Esophagus squamous epithelium (tissue), 5 donors: Measurements from ENCODE around the gene PRR18. TPM values are rescaled to one million over a fixed set of nuclear protein-coding genes. Genes with fewer than 3 reads are reported as not detected.

Experiments
- DNase-seq: peaks from one replicate; lab custom pipeline; 2025; lab: John Stamatoyannopoulos, UW
- H3K27ac ChIP-seq, 4 donors: fragments of 200-600 bp; sonication (generic); one replicate each; pipeline ENCODE4 v1.5.1; 2016 to 2019; ENCODE audit warnings: mild to moderate bottlenecking in 1 of 4
- H3K27me3 ChIP-seq, 4 donors: fragments of 200-600 bp; sonication (generic); 1 replicate in 3 of 4; 2 replicates in 1 of 4; pipeline versions ENCODE4 v1.5.1 to v1.6.0; 2017 to 2021; ENCODE audit warnings: antibody characterized with exemption in 1 of 4
- H3K36me3 ChIP-seq, 3 donors: fragments of 200-600 bp; sonication (generic); one replicate each; pipeline ENCODE4 v1.5.1; 2016 to 2019
- H3K4me1 ChIP-seq, 3 donors: fragments of 200-600 bp; sonication (generic); one replicate each; pipeline ENCODE4 v1.5.1; 2017 to 2019
- H3K4me3 ChIP-seq, 4 donors: fragments of 200-600 bp; sonication (generic); 1 replicate in 3 of 4; 2 replicates in 1 of 4; pipeline ENCODE4 v1.5.1; 2016 to 2019; ENCODE audit warnings: mild to moderate bottlenecking in 2 of 4, moderate library complexity in 1 of 4
- H3K9me3 ChIP-seq, 3 donors: fragments of 200-600 bp; sonication (generic); one replicate each; pipeline ENCODE4 v1.5.1; 2016 to 2019
- POLR2A ChIP-seq, 4 donors: fragments of 450-650 bp; IDR thresholded peaks; one replicate each; pipeline ENCODE4 v1.6.1; 2017; ENCODE audit warnings: antibody characterized with exemption in 4 of 4, mild to moderate bottlenecking in 4 of 4, moderate library complexity in 3 of 4
- WGBS, 2 donors: methylation state at CpG; one replicate each; pipeline ENCODE4 v1.1.5; 2018; 5-methylcytosine and 5-hydroxymethylcytosine counted together
- intact Hi-C: fragments of 100-400 bp; cut with DNase I; formaldehyde crosslinking; loops from one replicate; pipeline ENCODE4 v1.15.0; 2022
- total RNA-seq, 4 donors: library from RNA; depleted of rRNA; stranded (reverse); fragments of >200 nt; gene quantifications; one replicate each; pipeline ENCODE4 v1.1.0, GENCODE V29; 2016
- TF ChIP-seq, protein P1 (sequence below), 6 experiments: fragments of 450-650 bp in 4 of 6; fragments of 200-600 bp in 2 of 6; sonication (generic) in 2 of 6; IDR thresholded peaks; one replicate each; pipeline ENCODE4 v1.5.1; 2016 to 2019; ENCODE audit warnings: antibody characterized with exemption in 6 of 6, mild to moderate bottlenecking in 4 of 6, moderate library complexity in 4 of 6
- donor health status: DM: yes; HTN: yes; CAD: no.

Gene PRR18
- total RNA-seq, 4 donors from 2014 or later: not detected

DNA sequence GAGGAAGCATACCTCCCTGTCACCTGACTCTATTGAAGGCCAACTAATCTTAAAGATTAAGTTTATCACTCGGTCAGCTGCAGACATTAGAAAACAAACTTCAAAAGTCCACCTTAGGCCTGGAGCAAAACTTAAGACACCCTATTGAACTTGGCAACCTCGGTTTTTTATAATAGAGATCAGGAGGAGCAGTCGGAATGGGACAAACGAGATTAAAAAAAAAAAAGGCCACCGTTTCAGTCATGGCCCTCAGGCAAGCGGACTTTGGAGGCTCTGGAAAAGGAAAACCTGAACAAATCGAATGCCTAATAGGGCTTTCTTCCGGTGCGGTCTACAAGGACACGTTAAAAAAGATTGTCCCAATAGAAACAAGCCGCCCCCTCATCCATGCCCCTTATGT is 7.2 kb upstream of the PRR18 start:
- Histone ChIP-seq H3K36me3 (peaks cover 0 to 18% (median 2%) of the 10 kb centered on the region in 3 donors), H3K27ac (no peak overlapping the region), H3K4me3 (no peak overlapping the region), H3K27me3 (no peaks in the 10 kb centered on the region), H3K4me1 (no peaks in the 10 kb centered on the region), H3K9me3 (no peaks in the 10 kb centered on the region)
- WGBS, 2 donors: 79 to 81% methylated on average over 10 of the region's 11 CpGs
- TF ChIP-seq, protein P1, sequence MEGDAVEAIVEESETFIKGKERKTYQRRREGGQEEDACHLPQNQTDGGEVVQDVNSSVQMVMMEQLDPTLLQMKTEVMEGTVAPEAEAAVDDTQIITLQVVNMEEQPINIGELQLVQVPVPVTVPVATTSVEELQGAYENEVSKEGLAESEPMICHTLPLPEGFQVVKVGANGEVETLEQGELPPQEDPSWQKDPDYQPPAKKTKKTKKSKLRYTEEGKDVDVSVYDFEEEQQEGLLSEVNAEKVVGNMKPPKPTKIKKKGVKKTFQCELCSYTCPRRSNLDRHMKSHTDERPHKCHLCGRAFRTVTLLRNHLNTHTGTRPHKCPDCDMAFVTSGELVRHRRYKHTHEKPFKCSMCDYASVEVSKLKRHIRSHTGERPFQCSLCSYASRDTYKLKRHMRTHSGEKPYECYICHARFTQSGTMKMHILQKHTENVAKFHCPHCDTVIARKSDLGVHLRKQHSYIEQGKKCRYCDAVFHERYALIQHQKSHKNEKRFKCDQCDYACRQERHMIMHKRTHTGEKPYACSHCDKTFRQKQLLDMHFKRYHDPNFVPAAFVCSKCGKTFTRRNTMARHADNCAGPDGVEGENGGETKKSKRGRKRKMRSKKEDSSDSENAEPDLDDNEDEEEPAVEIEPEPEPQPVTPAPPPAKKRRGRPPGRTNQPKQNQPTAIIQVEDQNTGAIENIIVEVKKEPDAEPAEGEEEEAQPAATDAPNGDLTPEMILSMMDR (IDR thresholded peaks at IDR 0.05): no peak
- no peak for TF ChIP-seq POLR2A (IDR thresholded peaks at IDR 0.05)
- DNase-seq: no peak
- intact Hi-C loops: no loop called here

DNA sequence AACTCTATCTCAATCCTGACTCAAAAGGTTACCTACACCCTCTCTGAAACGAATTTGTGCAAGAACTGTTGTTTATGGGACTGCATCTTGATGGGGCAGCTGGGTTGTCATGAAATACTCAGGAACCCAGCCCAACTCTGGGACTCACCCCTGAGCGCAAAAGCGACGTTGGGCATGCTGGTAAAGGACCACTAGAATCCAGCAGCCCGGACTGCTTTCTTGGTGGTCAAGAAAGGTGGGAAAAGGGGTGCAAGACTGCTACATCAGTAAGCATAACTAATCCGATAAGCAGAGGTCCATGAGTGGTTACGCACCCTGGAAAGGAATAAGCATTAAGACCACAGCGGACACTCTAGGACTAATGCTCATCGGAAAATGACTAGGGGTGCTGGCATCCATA is 6.3 kb upstream of the PRR18 start:
- H3K9me3 ChIP-seq: no peaks in the 10 kb centered on the region
- no peaks in the 10 kb centered on the region for H3K4me1 ChIP-seq
- intact Hi-C loops: no loop called here
- 71 to 76% methylated on average over 7 to 9 of the region's 9 CpGs for WGBS, 2 donors
- no peak overlapping the region for H3K4me3 ChIP-seq
- TF ChIP-seq, protein P1 (IDR thresholded peaks at IDR 0.05): no peak
- TF ChIP-seq POLR2A (IDR thresholded peaks at IDR 0.05): no peak
- no peak overlapping the region for H3K27ac ChIP-seq
- DNase-seq: no peak
- peaks cover 0 to 10% (median under 1%) of the 10 kb centered on the region in 4 donors for H3K27me3 ChIP-seq
- H3K36me3 ChIP-seq: peaks cover 0 to 8% (median 0%) of the 10 kb centered on the region in 3 donors

DNA sequence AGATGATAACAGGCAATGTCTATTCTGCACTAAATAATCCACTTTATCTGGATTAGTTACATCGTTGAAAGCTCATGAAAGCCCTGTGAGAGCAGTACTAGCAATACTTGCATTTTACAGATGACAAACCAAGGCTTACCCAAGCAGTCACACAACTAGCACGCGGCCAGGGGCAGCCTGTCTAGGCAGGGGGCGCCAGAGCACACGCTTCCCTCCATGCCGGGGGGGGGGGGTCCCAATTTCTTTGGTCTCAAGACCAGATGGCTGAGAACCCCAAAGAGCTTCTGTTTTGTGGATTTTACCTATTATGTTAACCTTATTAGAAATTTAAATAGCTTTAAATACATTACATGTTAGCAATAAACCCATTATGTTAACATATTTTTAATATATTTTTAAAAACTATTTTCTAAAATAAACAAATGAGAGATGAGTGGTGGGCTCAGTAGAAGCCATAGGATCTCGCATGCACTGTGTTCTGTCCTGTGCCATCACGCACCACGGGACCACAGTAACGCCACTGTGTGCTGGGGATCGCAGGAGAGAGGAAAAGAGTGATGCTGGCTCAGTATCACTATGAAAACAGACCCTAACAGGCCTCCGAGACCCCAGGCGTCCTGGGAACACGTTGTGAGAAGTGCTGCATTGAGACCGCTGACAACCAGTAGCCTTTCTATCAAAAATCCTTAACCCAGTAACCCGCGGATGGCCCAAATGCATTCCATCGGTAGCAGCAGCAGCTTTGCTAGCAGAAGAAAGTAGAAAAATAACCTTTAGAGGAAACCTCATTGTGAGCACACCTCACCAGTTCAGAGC is 5.3 kb upstream of the PRR18 start:
- 45 to 55% methylated on average over 18 of the region's 18 CpGs for WGBS, 2 donors
- Histone ChIP-seq H3K4me3 (no peak overlapping the region), H3K36me3 (no peaks in the 10 kb centered on the region), H3K4me1 (peaks cover under 1 to 2% (median 2%) of the 10 kb centered on the region in 3 donors), H3K27ac (no peak overlapping the region), H3K27me3 (peaks cover 0 to 20% (median 4%) of the 10 kb centered on the region in 4 donors), H3K9me3 (no peaks in the 10 kb centered on the region)
- TF ChIP-seq, protein P1 (IDR thresholded peaks at IDR 0.05): peak; percentile 31 to 60 (median 49)
- TF ChIP-seq POLR2A (IDR thresholded peaks at IDR 0.05): no peak
- intact Hi-C loops: no loop called here
- no peak for DNase-seq

DNA sequence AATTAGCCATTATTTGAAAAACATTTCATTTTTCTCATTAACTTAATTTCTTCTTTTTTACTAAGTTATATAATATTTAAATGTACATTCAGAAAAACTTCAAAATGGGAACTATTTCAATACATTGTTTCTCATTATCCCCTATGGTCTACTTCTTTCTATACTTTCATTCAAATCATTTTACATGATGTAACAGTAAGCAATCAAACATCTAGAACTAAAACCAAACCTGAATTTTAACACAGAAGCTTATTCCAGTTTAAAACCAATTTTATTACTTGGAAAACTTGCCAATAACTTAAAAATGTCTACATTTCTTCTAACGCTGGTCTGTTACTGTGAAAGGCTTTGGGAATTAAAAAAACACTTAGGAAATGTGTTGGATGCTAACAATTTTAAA is 4.6 kb upstream of the PRR18 start:
- intact Hi-C loops: no loop called here
- no peak overlapping the region for H3K4me3 ChIP-seq
- no peaks in the 10 kb centered on the region for H3K36me3 ChIP-seq
- TF ChIP-seq POLR2A (IDR thresholded peaks at IDR 0.05): no peak
- TF ChIP-seq, protein P1 (IDR thresholded peaks at IDR 0.05): no peak
- no peaks in the 10 kb centered on the region for H3K9me3 ChIP-seq
- WGBS, 2 donors: 68 to 76% methylated on average over 1 of the region's 1 CpG
- peaks cover 4 to 9% (median 8%) of the 10 kb centered on the region in 3 donors for H3K4me1 ChIP-seq
- peaks cover 0 to 26% (median 6%) of the 10 kb centered on the region in 4 donors for H3K27me3 ChIP-seq
- DNase-seq: no peak
- H3K27ac ChIP-seq: no peak overlapping the region

DNA sequence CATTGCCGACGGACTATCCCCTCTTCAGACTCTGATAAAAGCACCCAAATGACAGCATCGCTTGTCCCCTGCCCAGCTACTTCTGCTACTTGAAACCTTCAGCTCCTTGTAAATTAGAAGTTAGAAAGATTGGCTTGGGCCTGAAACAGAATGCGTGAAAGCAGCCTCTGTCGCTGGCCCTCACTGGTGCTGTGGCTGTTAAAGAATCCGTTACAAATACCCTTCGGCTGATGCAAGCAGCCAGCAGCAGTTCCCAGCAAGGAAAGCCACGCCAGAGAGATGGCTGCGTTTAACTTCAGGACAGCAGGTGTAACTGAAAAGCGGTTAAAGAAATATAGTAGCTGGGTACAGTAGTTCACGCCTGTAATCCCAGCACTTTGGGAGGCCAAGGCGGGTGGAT is 2.4 kb upstream of the PRR18 start:
- 76 to 87% methylated on average over 7 to 11 of the region's 12 CpGs for WGBS, 2 donors
- no peak overlapping the region for H3K27ac ChIP-seq
- no peak for TF ChIP-seq POLR2A (IDR thresholded peaks at IDR 0.05)
- TF ChIP-seq, protein P1 (IDR thresholded peaks at IDR 0.05): no peak
- peaks cover 8 to 22% (median 14%) of the 10 kb centered on the region in 3 donors for H3K4me1 ChIP-seq
- peaks cover 0 to 48% (median 14%) of the 10 kb centered on the region in 4 donors for H3K27me3 ChIP-seq
- H3K9me3 ChIP-seq: no peaks in the 10 kb centered on the region
- no peak for DNase-seq
- intact Hi-C loops: no loop called here
- H3K4me3 ChIP-seq: no peak overlapping the region
- no peaks in the 10 kb centered on the region for H3K36me3 ChIP-seq
